Peyer's patch (tissue), 4 donors: Measurements from ENCODE around the gene THRB. TPM values are rescaled to one million over a fixed set of nuclear protein-coding genes. Genes with fewer than 3 reads are reported as not detected.

ENCODE experiments used
- DNase-seq, 3 donors: peaks; one replicate each; pipeline ENCODE4 v3.0.0-alpha.2; 2017 to 2019
- H3K27ac ChIP-seq, 4 donors: fragments of 200-600 bp; sonication (generic); one replicate each; pipeline ENCODE4 v1.5.1; 2016 to 2019
- H3K27me3 ChIP-seq, 2 donors: fragments of 200-600 bp; sonication (generic); one replicate each; pipeline ENCODE4 v1.5.1; 2019
- H3K36me3 ChIP-seq, 3 donors: fragments of 200-600 bp; sonication (generic); one replicate each; pipeline ENCODE4 v1.5.1; 2016 to 2019
- H3K4me1 ChIP-seq, 4 donors: fragments of 200-600 bp; sonication (generic); one replicate each; pipeline ENCODE4 v1.5.1; 2016 to 2019
- H3K4me3 ChIP-seq, 4 donors: fragments of 200-600 bp; sonication (generic); 1 replicate in 3 of 4; 2 replicates in 1 of 4; pipeline ENCODE4 v1.5.1; 2016 to 2019; ENCODE audit warnings: mild to moderate bottlenecking in 1 of 4
- H3K9me3 ChIP-seq, 4 donors: fragments of 200-600 bp; sonication (generic); one replicate each; pipeline ENCODE4 v1.5.1; 2016 to 2019; ENCODE audit warnings: mild to moderate bottlenecking in 1 of 4
- CTCF ChIP-seq, 6 experiments: fragments of 450-650 bp in 4 of 6; fragments of 200-600 bp in 2 of 6; sonication (generic) in 1 of 6; IDR thresholded peaks; one replicate each; pipeline ENCODE4 v1.5.1; 2017 to 2019; ENCODE audit warnings: antibody characterized with exemption in 6 of 6, mild to moderate bottlenecking in 3 of 6, moderate library complexity in 1 of 6
- POLR2A ChIP-seq, 2 donors: fragments of 450-650 bp; IDR thresholded peaks; one replicate each; pipeline ENCODE4 v1.5.1; 2017; ENCODE audit warnings: antibody characterized with exemption in 2 of 2, mild to moderate bottlenecking in 2 of 2, moderate library complexity in 2 of 2
- total RNA-seq, 4 donors: library from RNA; depleted of rRNA; stranded (reverse); fragments of >200 nt; gene quantifications; one replicate each; pipeline ENCODE4 v1.1.0, GENCODE V29; 2016

The THRB gene
- total RNA-seq, 4 donors from 2014 or later = 2.6 to 13.2 (median 8.4) TPM

GRCh38 chr3:24305795-24306467 is 188.7 kb downstream of the THRB start:
- Histone ChIP-seq H3K27me3 (no peaks in the 10 kb centered on the region), H3K9me3 (no peaks in the 10 kb centered on the region), H3K36me3 (no peaks in the 10 kb centered on the region), H3K27ac (no peak overlapping the region), H3K4me3 (no peak overlapping the region), H3K4me1 (no peaks in the 10 kb centered on the region)
- TF ChIP-seq CTCF (IDR thresholded peaks at IDR 0.05) (no peak), POLR2A (IDR thresholded peaks at IDR 0.05) (no peak)
- no peak for DNase-seq

- Histone ChIP-seq H3K9me3 (no peaks in the 10 kb centered on the region), H3K4me3 (no peak overlapping the region), H3K4me1 (no peaks in the 10 kb centered on the region), H3K36me3 (no peaks in the 10 kb centered on the region), H3K27me3 (no peaks in the 10 kb centered on the region), H3K27ac (no peak overlapping the region)
- DNase-seq = no peak
- TF ChIP-seq POLR2A (IDR thresholded peaks at IDR 0.05) = no peak
- no peak for TF ChIP-seq CTCF (IDR thresholded peaks at IDR 0.05)
Measured at GRCh38 chr3:24303057-24303754, 191.4 kb downstream of the THRB start.

GRCh38 chr3:24302396-24302795 is 192.3 kb downstream of the THRB start:
- Histone ChIP-seq H3K9me3 (no peaks in the 10 kb centered on the region), H3K27me3 (no peaks in the 10 kb centered on the region), H3K27ac (no peak overlapping the region), H3K4me1 (no peaks in the 10 kb centered on the region), H3K36me3 (no peaks in the 10 kb centered on the region), H3K4me3 (no peak overlapping the region)
- no peak for TF ChIP-seq POLR2A (IDR thresholded peaks at IDR 0.05)
- TF ChIP-seq CTCF (IDR thresholded peaks at IDR 0.05) = no peak
- no peak for DNase-seq

- TF ChIP-seq CTCF (IDR thresholded peaks at IDR 0.05) = no peak
- TF ChIP-seq POLR2A (IDR thresholded peaks at IDR 0.05) = no peak
- Histone ChIP-seq H3K27ac (no peak overlapping the region), H3K9me3 (no peaks in the 10 kb centered on the region), H3K4me3 (no peak overlapping the region), H3K4me1 (no peaks in the 10 kb centered on the region), H3K36me3 (no peaks in the 10 kb centered on the region), H3K27me3 (no peaks in the 10 kb centered on the region)
- no peak for DNase-seq
Measured at GRCh38 chr3:24300949-24301348, 193.7 kb downstream of the THRB start.

GRCh38 chr3:24299806-24300626 is 194.6 kb downstream of the THRB start:
- H3K36me3 ChIP-seq = no peaks in the 10 kb centered on the region
- no peaks in the 10 kb centered on the region for H3K9me3 ChIP-seq
- no peaks in the 10 kb centered on the region for H3K27me3 ChIP-seq
- no peak overlapping the region for H3K4me3 ChIP-seq
- TF ChIP-seq CTCF (IDR thresholded peaks at IDR 0.05) = no peak
- no peak for TF ChIP-seq POLR2A (IDR thresholded peaks at IDR 0.05)
- no peaks in the 10 kb centered on the region for H3K4me1 ChIP-seq
- DNase-seq = no peak
- no peak overlapping the region for H3K27ac ChIP-seq
